ENCODE measurements around the gene FRMD8.

The FRMD8 gene

DNA sequence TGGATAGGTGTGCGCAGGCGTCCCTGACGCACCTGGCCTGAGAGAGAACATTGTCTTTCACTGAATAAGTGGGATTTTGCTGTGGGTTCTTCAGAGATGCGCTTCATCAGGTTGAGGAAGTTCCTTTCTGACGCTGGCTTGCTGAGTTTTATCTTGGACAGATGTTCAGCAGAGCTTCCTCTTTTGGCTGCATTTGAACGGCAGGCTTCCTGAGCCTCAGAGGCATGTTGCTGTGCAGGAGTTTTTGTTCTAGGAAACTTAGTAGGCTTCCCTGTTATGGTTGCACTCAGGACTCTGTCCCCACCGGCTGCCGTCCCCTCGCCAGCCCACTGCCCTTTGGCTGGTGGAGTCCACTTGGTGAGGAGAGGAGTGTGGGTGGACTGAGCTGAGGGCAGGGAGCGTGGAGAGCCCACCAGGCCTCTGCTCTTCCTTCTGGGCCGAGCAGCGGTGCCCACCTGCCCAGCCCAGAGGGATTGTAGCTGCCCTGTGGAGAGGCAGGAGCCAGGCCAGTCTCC lies 17.2 kb downstream of the FRMD8 start:
- ChIA-PET POLR2A (interaction anchor here (0.6 to 3.1 kb wide), 8 partner anchors 14 to 104 kb away, joined by 3 to 17 read pairs (median 4); partner anchors contain the start of genes MALAT1 and NEAT1), CTCF (interaction anchor here (0.9 to 9.6 kb wide), 4 partner anchors 13 to 68 kb away, joined by 3 to 85 read pairs (median 4); no protein-coding TSS in a partner anchor)
- DNase-seq (ENCODE audit: extremely low spot score): peak; percentile 62
- TF ChIP-seq, protein P1, sequence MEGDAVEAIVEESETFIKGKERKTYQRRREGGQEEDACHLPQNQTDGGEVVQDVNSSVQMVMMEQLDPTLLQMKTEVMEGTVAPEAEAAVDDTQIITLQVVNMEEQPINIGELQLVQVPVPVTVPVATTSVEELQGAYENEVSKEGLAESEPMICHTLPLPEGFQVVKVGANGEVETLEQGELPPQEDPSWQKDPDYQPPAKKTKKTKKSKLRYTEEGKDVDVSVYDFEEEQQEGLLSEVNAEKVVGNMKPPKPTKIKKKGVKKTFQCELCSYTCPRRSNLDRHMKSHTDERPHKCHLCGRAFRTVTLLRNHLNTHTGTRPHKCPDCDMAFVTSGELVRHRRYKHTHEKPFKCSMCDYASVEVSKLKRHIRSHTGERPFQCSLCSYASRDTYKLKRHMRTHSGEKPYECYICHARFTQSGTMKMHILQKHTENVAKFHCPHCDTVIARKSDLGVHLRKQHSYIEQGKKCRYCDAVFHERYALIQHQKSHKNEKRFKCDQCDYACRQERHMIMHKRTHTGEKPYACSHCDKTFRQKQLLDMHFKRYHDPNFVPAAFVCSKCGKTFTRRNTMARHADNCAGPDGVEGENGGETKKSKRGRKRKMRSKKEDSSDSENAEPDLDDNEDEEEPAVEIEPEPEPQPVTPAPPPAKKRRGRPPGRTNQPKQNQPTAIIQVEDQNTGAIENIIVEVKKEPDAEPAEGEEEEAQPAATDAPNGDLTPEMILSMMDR (IDR thresholded peaks at IDR 0.05; ENCODE audit: control extremely low read depth, extremely low read depth, low read depth, missing control alignments): no peak

DNA sequence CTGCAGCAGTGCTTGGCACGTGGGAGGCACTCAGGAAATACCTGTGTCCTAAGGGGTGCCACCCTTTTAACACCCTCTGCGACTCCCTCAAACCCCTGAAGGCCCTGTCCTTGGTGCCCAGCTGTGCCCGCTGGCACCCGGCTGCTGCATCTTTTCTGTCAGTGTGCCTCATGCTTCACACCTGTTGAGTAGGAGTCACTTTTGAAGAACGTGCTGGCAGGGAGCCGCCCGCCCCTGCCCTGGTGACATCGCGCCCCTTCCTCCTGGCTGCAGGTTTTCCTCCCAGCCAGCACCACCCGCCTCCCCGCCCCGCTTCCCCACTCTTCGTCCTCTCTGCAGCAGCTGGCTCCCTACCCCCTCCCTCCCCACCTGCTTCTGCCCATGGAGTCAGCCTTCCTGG lies 17.8 kb downstream of the FRMD8 start:
- ChIA-PET CTCF (interaction anchor here (1.1 to 9.6 kb wide), 3 partner anchors 14 to 106 kb away, joined by 4 to 85 read pairs (median 4); no protein-coding TSS in a partner anchor), POLR2A (interaction anchor here (1.0 to 3.1 kb wide), 5 partner anchors 14 to 103 kb away, joined by 3 to 17 read pairs (median 3); partner anchors contain the start of gene MALAT1)
- TF ChIP-seq, protein P1 (IDR thresholded peaks at IDR 0.05; ENCODE audit: control extremely low read depth, extremely low read depth, low read depth, missing control alignments): no peak
- no peak for DNase-seq (ENCODE audit: extremely low spot score)

DNA sequence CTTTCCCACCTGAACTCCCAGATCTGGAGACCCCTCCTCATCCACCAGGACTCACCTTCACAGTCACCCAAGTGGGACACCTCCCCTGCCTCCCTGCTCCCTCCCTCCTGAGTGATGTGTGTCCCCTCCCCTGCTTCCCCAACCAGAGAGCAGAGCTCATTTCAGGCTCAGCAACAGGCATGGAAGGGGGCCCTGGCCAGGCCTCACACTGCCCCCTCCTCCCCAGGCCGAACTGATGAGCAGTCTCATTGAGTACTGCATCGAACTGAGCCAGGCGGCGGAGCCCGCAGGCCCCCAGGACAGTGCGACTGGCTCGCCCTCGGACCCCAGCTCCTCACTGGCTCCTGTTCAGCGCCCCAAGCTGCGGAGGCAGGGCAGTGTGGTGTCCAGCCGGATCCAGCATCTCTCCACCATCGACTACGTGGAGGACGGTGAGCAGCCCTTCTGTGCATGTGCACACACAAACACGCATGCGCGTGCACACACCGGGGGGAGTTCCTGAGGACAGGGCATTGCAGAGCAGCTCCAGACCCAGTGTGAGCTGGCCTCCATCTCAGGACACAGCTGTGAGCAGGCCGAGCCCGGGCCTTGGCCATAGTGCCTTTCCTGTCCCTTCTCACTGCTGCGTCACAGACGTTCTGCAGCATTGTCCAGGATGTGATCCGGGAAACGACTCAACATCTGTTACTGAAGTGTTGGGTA lies 18.4 kb downstream of the FRMD8 start:
- TF ChIP-seq, protein P1 (IDR thresholded peaks at IDR 0.05; ENCODE audit: control extremely low read depth, extremely low read depth, low read depth, missing control alignments): no peak
- CTCF ChIA-PET: interaction anchor here (1.4 to 9.6 kb wide), 4 partner anchors 13 to 105 kb away, joined by 4 to 85 read pairs (median 4); partner anchors contain the start of gene FRMD8
- POLR2A ChIA-PET: interaction anchor here (0.6 to 3.1 kb wide), 2 partner anchors 95 to 103 kb away, joined by 3 to 17 read pairs; no protein-coding TSS in a partner anchor
- DNase-seq (ENCODE audit: extremely low spot score): no peak

DNA sequence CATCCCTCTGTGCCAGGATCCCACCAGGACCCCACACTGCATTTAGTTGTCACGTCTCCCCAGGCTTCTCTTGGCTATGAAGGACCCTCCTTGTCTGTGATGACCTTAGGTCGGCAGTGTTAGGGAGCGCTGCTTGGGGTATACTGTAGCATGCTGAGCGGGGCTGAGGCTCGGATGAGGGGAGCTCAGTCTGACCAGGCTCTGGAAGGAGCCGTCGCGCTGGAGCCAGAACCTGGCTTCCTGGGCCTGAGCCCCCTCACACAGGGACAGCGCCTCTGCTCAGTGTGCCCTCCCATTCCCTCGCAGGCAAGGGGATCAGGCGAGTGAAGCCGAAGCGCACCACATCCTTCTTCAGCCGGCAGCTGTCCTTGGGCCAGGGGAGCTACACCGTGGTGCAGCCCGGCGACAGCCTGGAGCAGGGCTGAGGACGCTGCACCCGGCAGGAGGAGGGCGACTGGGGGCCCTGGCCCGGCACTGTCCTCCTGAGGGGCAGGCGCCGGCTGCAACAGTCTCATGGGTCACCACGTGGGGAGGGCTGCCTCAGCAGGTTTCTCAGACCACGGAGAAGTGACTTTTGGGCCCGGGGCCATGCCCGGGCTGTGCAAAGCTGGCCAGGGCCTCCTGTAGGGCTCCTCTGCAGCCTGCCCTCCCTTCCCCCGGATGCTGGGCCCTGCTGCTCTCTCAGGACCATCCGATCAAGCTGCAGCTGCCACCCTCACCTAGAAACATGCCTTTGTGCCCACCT lies 24.7 kb downstream of the FRMD8 start:
- CTCF ChIA-PET: interaction anchor here (1.1 to 1.8 kb wide), 3 partner anchors 15 to 58 kb away, joined by 3 to 4 read pairs (median 3); no protein-coding TSS in a partner anchor
- no peak for DNase-seq (ENCODE audit: extremely low spot score)
- POLR2A ChIA-PET: interaction anchor here (0.9 to 1.0 kb wide), 2 partner anchors 15 to 88 kb away, joined by 3 read pairs; partner anchors contain the start of gene MALAT1
- TF ChIP-seq, protein P1 (IDR thresholded peaks at IDR 0.05; ENCODE audit: control extremely low read depth, extremely low read depth, low read depth, missing control alignments): no peak

DNA sequence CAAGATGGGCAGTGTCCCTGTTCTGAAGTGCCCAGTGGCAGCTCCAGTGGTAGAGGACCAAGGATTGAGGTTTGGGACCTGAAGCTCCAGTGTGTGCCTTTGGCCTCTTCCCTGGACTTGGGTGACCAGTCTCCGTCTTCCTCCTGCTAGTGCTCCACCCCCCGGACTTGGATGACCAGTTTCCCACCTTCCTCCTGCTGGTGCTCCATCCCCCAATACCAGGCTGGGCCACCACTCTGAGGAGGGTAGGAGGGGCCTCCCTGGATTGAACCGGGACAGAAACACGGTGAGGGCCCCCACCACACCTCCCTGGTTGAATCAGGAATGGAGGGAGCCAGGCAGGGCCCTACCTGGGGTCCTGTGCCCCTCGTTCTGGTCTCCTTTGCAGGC lies 25.2 kb downstream of the FRMD8 start:
- TF ChIP-seq, protein P1 (IDR thresholded peaks at IDR 0.05; ENCODE audit: control extremely low read depth, extremely low read depth, low read depth, missing control alignments): no peak
- POLR2A ChIA-PET: interaction anchor here (0.9 kb wide), 1 partner anchor 15 kb away, joined by 3 read pairs; no protein-coding TSS in a partner anchor
- no peak for DNase-seq (ENCODE audit: extremely low spot score)
- CTCF ChIA-PET: interaction anchor here (0.7 to 1.4 kb wide), 4 partner anchors 15 to 99 kb away, joined by 3 read pairs; partner anchors contain the start of gene SLC25A45

All from GM10248 (cell line).